GM18870 (cell line): ENCODE measurements around the gene DACH2.

Experiments used
- ATAC-seq: cut with Tn5 transposase; IDR thresholded peaks from one replicate; pipeline ENCODE4 v1.9.1; 2021; ENCODE audit warnings: moderate library complexity; ENCODE audit not compliant: unreplicated experiment

The DACH2 gene

DNA sequence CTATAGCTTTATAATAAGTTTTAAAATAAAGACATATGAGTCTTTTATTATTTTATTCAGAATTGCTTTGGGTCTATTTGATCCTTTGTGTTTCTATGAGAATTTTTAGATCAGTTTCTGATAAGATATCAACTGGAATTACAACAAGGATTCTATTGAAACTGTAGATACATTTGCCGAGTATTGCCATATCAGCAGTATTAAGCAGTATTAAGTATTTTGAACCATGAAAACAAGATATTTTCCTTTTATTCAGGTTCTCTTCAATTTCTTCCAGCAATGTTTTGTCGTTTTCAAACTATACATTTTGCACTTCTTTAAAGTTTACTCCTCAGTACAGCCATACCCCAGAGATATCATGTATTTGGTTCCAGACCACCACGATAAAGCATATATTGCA is 598.8 kb downstream of the DACH2 start:
- ATAC-seq: no peak

DNA sequence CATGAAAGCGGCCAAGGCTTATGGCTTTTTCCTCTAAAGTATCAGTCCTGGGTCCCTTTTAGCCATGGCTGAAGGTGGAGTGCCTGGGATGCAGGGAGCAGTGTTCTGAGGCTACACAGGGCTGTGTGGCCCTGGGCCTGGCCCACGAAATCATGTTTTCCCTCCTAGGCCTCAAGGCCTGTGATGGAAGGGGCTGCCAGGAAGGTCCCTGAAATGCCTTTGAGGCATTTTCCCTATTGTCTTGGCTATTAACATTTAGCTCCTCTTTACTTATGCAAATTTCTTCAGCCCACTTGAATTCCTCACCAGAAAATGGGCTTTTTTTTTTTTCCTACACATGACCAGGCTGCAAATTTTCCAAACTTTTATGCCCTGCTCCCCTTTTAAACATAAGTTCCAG is 657.0 kb downstream of the DACH2 start:
- ATAC-seq: no peak

DNA sequence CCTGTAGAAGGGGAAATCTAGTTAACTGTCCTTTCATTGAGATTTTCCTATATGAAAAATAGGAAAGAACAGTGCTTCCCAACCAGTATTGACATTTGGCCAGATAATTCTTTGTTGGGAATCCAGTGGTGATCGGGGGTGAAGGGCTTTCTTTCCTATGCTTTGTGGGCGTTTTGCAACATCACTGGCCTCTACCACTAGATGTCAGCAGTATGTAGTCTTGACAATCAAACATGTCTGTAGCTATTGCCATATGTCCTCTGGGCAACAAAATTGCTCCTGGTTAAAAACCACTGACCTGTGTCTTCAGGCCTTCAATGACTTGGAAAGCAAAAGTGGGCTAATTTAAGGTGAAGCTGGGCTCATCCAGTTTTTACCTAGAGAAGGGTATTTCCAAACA is 658.5 kb downstream of the DACH2 start:
- no peak for ATAC-seq

DNA sequence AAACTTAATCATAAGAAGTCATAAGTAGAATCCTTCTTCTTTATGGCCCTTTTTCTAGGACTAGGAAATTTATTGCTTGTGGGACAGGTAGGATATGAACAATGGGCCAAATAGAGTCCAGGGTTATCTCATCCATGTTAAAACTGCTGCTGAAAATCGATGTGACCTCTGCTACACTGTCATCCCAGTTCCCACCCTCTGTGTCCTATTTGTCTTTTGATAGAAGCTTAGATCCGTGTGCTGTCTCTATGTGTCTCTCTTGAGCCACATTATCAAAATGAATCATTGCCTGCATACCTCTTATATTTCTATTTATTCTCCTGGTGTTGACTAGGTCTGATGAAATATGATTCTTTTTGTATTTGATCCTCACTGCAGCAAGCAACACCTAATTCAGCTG is 661.4 kb downstream of the DACH2 start:
- ATAC-seq: no peak

DNA sequence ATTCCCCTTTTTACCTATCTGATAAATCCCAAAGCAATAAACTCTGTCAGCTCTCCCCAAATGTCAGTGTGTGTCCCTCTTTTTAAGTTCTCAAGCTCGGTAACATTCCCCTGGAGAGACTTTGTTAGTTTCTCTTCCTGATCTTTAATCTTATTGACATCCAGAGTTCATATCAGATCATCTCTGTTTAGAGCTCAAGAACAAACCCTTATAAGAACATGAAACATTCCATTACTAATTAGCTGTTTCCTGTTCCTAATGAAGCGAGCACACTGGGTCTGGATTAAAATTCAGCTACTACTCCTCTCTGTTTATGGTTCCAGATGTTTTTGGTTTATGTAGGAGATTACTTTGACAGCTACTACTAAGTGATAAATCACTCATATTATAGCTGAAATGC is 681.5 kb downstream of the DACH2 start:
- ATAC-seq: no peak

DNA sequence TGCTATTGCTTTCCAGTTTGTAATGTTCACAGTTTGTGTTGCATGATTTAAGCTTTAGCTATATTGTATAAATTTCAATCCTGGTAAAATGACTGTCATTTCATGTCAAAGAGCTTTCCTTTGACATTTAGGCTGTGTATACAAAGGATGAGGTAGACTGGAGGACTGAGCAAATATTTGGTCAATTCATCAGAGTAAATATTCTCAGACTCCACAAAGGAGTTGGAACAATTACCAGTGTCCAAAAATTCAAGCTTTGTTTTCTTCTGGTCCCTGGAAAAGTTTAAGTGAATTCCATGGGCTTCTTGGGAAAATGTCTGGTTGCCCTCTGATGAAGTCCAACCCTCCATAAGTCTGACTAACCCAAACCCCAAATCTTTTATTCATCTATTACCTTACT is 682.4 kb downstream of the DACH2 start:
- no peak for ATAC-seq

DNA sequence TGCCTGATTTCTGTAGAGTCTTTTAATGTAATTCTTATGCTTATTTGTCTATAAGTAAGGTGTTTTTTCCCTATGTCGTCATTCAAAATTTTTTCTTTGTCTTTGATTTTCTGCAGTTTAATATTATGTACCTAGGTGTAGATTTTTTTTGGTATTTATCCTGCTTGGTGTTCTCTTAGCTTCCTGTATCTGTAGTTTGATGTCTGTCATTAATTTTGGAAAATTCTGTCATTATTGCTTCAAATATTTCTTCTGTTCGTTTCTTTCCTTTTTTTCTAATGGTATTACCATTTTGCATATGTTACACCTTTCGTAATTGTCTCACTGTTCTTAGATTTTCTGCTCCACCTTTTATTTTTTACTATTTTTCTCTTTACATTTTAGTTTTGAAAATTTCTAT is 696.9 kb downstream of the DACH2 start:
- ATAC-seq: no peak
